ENCODE measurements around the gene AGAP1.

The AGAP1 gene

DNA sequence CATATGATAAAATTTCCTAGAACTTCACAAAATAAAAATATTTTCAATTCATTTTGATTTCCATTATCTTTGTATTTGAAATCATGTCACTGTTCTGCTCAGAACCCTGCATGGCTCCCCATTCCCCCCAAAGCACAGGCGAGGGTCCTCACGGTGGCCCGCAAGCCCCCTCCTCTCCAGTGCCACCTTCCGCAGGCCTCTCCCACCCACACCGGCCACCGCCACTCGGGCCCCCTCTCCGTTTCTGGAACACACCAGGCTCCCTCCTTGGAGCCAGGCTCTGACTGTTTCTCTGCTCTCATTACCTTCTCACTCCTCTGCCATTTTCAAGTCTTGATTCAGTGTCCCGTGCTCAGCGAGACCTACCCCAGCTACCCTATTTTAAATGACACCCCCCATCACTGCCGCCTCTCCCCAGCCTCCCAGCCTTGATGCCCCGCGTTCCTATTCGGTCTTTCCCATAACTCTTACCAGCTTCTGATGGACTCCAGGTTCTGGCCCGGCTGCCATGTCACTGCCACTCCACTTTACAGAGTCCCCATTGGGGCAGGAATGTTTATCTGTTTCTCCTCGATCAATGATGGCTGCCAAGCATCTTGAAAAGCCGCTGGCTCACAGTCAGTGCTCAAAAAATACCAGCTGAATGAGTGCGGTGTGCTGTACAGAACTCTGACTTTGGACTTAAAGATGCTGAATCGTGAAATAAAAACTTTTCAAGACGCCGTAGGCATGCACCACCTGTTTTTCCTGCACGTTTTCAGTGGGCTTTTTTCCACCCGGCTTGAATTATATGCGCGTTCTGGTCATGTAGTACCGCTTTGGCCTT lies 473.3 kb downstream of the AGAP1 start:
- DNase-seq (ENCODE audit: low read depth) = no peak

DNA sequence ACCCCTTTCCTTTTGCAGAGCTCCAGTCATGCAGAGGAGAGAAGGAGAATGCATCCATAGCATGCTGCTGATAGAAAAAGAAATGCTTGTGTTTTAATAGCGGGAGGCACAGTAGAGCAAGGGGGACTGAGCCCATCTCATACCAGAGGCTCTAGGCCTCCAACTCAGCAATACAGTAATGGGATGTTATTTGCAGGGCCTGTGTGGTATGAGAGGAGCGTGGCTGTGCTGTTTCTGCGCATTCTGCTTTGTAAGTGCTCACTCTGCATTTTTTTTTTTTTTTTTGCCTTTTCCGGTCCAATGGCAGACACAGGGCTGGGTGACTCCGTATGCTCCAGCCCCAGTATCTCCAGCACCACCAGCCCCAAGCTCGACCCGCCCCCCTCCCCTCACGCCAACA lies 474.3 kb downstream of the AGAP1 start:
- DNase-seq (ENCODE audit: low read depth) = no peak

DNA sequence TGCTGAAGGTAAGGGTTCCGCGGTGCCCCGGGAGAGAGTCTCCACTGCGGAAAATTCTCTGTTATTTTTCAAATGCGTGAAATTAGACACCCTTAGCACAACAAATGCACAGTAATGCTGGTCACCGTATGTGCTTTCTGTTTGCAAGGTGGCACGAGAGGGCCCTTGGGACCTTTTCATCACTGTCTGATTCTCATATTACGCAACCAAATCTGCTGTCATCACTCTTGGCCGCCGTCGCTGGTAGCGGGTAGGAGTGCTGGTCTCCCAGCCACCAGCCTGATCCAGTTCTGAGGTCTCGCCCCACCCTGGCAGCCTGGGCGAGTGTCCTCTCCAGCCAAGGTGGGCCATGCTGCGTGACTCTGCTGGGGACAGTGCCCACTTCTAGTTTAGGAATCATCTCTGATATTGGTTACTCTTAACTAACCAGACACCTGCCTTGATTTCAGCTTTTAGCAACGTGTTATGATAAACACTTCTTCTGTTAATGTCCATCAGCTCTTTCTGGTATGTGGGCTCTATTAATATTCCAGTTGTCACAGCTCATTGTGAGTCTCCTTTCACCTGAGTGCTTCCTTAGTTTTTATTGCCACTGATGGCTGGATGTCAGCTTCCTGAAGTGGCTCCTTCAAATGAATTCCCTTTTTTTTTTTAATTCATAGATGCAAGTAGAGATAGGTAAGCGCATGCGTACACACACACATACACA lies 474.9 kb downstream of the AGAP1 start:
- DNase-seq (ENCODE audit: low read depth) = no peak

DNA sequence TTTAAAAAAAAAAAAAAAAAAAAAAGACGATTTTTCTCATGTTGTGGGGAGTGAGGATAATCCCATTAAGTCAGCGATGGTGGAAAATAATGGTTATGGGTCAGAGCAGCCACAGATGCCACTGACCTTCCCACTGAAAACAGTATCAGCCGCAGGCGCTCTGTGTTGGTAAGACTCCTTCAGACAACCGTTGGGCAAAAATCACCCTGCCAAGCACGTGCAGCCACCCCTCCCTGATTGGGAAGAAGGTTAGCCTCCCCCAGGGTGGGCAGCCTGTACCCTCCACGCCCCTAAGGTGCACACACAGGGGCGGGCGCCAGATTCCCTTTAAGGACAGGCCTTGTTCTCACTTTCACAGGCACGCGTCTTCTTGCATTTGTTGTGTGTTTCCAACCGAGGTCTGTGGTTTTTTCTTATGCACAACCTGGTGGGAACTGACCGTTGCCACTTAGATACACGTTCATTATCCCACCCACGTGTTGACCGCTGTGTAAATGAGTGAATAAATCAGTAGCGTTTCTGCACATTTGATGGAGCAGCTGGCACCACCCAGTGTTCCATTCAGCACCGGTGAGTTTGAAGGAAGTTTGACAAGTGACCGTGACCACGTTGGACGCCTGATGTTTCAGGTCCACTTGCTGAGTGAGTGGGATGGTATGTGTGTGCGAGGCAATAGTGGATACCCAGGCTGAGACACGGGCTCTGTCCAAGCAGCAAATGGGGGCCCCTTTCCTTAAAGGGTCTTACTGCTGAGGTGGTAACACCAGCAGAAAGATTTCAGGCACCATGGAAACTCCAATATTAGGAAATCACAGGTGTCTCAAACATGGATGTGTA lies 476.6 kb downstream of the AGAP1 start:
- DNase-seq (ENCODE audit: low read depth) = no peak

- DNase-seq (ENCODE audit: low read depth) = no peak
Observed at GRCh38 chr2:235976516-235976915, 482.7 kb downstream of the AGAP1 start.

GRCh38 chr2:235976956-235977355 lies 483.1 kb downstream of the AGAP1 start:
- DNase-seq (ENCODE audit: low read depth) = no peak

DNA sequence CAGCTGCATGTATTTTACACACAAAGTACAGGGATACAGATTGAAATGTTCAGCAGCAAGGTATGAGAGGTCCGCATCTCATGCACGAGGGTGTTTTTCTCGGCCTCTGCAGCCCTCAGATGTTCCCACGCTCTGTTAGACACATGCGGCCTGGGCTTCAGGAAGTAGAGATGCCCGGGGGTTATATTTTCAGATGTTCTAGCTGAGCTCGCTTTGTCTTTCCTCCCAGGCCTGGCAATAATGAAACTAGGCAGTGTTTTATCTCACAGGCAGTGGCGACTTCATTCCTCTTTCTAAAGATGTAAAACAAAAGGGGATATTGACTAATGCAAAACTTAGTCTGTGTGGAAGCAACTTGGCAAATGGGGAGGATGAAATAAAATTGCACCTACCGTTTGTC lies 483.6 kb downstream of the AGAP1 start:
- DNase-seq (ENCODE audit: low read depth) = no peak

DNA sequence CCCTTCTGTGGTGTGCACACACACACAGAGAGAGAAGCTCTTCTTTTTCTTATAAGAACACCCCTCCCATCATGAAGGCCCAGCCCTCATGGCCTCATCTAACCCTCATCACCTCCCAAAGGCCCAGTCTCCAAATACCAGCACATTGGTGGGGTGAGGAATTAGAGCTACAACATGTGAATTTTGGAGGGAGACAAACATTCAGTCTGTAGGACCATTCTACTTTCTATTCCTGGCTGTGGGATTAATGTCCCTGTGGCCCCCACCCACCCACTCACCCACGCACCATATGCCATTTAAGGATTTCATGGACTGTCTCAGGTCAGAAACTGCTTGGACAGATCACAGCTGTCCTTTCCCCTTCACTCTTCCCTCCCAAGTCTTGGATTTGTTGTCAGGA lies 484.2 kb downstream of the AGAP1 start:
- no peak for DNase-seq (ENCODE audit: low read depth)

- DNase-seq (ENCODE audit: low read depth) = no peak
Observed at GRCh38 chr2:235979037-235979436, 485.2 kb downstream of the AGAP1 start.

- no peak for DNase-seq (ENCODE audit: low read depth)
Observed at GRCh38 chr2:235979753-235980435, 486.1 kb downstream of the AGAP1 start.

DNA sequence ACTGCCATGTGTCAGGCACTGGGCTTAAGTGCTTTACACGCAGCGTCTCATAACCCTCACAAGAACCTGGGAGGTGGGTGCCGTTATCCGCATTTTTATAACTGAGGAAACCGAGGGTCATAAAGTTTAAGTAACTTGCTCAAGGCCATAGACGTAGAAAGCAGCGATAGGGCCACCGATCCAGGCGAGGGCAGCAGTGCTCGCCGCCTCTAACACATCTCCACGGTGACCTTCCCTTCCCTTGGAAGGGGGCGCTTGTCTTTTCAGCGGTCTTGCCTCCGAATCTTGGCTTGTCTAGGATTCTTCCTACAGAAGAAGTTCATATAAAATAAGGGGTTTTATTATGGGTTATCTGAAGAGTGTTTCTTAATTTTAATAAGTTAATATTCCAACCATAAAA lies 487.8 kb downstream of the AGAP1 start:
- DNase-seq (ENCODE audit: low read depth) = no peak

- no peak for DNase-seq (ENCODE audit: low read depth)
Observed at GRCh38 chr2:235983016-235983415, 489.2 kb downstream of the AGAP1 start.

DNA sequence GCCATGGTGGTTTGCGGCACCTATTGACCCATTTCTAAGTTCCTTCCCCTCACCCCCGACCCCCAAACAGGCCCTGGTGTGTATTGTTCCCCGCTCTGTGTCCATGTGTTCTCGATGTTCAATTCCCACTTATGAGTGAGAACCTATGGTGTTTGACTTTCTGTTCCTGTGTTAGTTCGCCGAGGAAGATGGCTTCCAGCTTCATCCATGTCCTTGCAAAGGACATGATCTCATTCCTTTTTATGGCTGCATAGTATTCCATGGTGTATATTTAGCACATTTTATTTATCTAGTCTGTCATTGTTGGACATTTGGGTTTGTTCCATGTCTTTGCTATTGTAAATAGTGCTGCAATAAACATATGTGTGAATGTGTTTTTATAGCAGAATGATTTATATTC lies 490.7 kb downstream of the AGAP1 start:
- no peak for DNase-seq (ENCODE audit: low read depth)

GRCh38 chr2:235986361-235986760 lies 492.5 kb downstream of the AGAP1 start:
- DNase-seq (ENCODE audit: low read depth) = no peak

DNA sequence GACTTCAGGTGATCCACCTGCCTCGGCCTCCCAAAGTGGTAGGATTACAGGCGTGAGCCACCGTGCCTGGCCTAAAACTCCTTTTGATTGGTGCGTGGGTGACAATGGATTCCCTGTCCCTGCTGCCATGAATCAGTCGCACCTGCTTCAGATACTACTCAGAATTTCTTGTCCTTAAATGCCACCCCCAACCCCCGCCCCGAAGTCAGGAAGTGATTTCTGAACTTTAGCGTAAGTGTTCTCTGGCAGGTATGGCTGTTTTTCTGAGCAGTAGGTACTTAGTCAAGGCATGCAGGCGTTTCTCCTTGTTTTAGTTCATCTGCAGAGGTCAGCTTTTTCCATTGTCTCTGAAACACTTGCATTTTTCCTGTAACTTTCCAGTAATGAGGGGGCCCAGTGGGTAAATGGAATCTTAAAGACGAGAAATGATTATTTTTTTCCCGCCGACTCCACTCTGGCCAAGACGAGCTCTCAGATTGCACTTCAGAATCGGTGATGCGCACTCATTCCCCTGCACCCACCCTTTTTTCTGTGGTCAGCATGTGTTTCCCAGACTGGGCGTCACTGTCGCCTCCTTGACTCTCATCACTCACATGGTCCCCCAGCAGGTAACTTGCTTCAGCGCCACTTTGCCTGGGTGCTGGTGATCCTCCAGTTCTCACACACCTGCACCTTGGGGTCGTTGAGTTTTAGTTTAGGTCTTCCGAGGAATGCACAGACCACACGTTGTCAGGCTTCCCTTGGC lies 494.6 kb downstream of the AGAP1 start:
- no peak for DNase-seq (ENCODE audit: low read depth)

DNA sequence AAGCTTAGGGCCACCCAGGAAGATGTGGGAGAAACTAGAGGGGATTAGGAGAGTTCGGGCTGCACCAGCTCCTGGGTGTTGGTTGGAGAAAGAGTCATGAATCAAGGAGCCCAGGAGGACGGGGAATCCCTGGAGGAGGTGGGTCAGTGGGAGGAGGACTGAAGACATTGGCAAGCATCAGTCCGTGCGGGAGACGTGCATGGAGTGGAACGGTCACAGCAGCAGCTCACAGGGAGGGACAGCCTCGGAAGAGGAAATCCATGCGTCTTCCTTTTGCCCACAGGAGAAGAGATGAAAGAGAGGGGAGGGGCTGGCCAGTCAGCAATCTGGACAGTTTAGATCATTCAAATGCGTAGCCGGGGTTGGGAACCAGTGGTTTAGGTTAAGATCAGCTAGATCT lies 495.7 kb downstream of the AGAP1 start:
- DNase-seq (ENCODE audit: low read depth) = no peak

DNA sequence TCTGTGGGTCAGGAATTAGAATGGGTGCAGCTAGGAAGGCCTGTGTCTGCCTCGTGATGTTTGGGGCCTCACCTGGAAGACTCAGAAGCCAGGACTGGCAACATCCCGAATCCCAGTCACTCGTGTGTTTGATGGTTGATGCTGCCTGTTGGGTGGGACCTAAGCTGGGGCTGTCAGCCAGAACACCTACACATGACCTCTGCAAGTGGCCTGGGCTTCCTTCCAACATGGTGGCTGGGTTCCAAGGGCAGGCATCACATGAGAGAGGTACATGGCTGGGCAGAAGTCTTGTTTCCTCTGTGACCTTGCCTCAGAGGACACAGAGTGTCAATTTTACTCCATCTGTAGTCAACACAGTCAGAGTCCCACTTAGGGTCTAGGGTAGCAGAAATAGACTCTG lies 496.5 kb downstream of the AGAP1 start:
- no peak for DNase-seq (ENCODE audit: low read depth)

GRCh38 chr2:235992024-235992423 lies 498.2 kb downstream of the AGAP1 start:
- DNase-seq (ENCODE audit: low read depth) = no peak

DNA sequence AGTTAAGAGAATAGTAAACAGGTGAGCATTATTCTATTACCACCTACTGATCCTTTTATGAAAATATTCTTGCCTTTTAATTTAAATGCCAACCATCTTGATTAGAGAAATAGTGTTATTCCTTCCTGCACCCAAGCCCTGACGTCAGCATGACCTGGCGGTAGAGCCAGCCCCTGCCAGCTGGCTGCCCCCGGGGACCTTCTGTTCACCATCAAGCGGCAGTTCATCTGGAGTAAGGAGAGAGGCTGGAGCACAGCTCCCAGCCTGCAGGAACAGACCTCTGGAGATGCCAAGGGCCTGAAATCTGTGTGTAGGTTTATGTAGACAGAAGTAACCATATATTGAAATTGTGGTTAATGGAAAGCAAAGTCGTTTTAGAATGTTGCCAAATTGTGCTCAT lies 502.6 kb downstream of the AGAP1 start:
- DNase-seq (ENCODE audit: low read depth) = no peak

GRCh38 chr2:235999011-235999410 lies 505.2 kb downstream of the AGAP1 start:
- DNase-seq (ENCODE audit: low read depth) = no peak

DNA sequence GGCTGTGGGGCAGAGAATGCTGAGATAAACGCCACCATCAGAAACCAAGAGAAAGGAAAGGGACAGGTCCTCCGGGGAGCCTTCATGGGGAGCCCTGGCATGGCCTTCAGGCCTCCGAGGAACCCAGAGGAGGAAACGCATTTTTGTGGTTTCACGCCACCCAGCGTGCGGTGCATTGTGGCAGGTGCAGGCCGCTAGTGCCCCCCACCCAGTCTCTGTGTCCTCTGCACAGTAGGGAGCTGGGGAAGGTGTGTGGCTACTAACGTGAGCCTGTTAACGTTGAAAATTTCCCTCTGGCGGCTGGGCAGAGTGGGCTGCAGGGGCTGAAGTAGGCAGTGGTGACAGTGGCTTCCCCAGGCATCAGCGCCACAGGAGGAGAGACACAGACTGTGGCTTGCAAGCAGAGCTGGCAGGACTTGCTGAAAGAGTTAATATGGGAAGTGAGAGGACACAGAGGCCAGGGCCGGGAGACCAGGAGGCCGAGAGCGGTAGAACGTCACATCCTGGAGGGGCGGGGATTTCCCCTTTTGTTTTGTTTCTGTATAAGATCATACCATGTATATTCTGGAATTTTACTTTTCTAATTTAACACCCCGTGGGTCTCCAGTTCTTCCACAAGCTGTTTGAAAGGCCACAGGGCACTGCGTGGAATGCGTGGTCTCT lies 507.5 kb downstream of the AGAP1 start:
- DNase-seq (ENCODE audit: low read depth) = no peak

Measured in activated T-helper 9 cell treated with anti-CD3 and anti-CD28 coated beads, Interleukin-2, amount 50 U/mL, for 16 hours (primary cell).